GM23338 (cell line): Measurements from ENCODE around the gene DCST2. TPM values are rescaled to one million over a fixed set of nuclear protein-coding genes. Genes with fewer than 3 reads are reported as not detected.

Source experiments
- ATAC-seq: fragments of 200-7000 bp; cut with Tn5 transposase; 3 replicates; pipeline ENCODE4 v1.9.1; 2020
- DNase-seq: peaks from one replicate; pipeline ENCODE4 v3.0.0-alpha.2; 2015; ENCODE audit warnings: low spot score
- H2AFZ ChIP-seq: fragments of 200-600 bp; sonication (generic); 2 replicates; pipeline ENCODE4 v1.8.0; 2016; ENCODE audit warnings: antibody characterized with exemption, mild to moderate bottlenecking, moderate library complexity
- H3F3A ChIP-seq: fragments of 200-600 bp; sonication (generic); replicated peaks from 2 replicates; pipeline ENCODE4 v1.8.0; 2017; ENCODE audit warnings: antibody characterized with exemption, mixed run types, low read depth
- H3K27ac ChIP-seq: fragments of 200-600 bp; sonication (generic); 2 replicates; pipeline ENCODE4 v1.6.1; 2016; ENCODE audit warnings: low read depth
- H3K27me3 ChIP-seq: fragments of 200-600 bp; sonication (generic); 2 replicates; pipeline ENCODE4 v1.8.0; 2016; ENCODE audit warnings: mild to moderate bottlenecking, mixed run types, moderate library complexity; ENCODE audit not compliant: insufficient read depth
- H3K36me3 ChIP-seq: fragments of 200-600 bp; sonication (generic); 2 replicates; pipeline ENCODE4 v1.8.0; 2016; ENCODE audit warnings: mild to moderate bottlenecking; ENCODE audit not compliant: insufficient read depth
- H3K4me1 ChIP-seq: fragments of 200-600 bp; sonication (generic); 2 replicates; pipeline ENCODE4 v1.8.0; 2016; ENCODE audit warnings: mild to moderate bottlenecking, moderate library complexity; ENCODE audit not compliant: insufficient read depth
- H3K4me2 ChIP-seq: fragments of 200-600 bp; sonication (generic); 2 replicates; pipeline ENCODE4 v1.7.1; 2017; ENCODE audit warnings: mixed run types
- H3K4me3 ChIP-seq: fragments of 200-600 bp; sonication (generic); 2 replicates; pipeline ENCODE4 v1.6.1; 2016; ENCODE audit warnings: mixed run types
- H3K79me2 ChIP-seq: fragments of 200-600 bp; sonication (generic); replicated peaks from 2 replicates; pipeline ENCODE4 v1.8.0; 2017; ENCODE audit warnings: mild to moderate bottlenecking; ENCODE audit not compliant: insufficient read depth
- H3K9me2 ChIP-seq: fragments of 200-600 bp; sonication (generic); 2 replicates; pipeline ENCODE4 v1.8.0; 2017; ENCODE audit not compliant: insufficient read depth
- H4K20me1 ChIP-seq: fragments of 200-600 bp; sonication (generic); replicated peaks from 2 replicates; pipeline ENCODE4 v1.8.0; 2017; ENCODE audit warnings: mild to moderate bottlenecking; ENCODE audit not compliant: insufficient read depth
- H3K27ac Mint-ChIP-seq: 2 replicates; pipeline ENCODE4 v1.8.0; 2020; ENCODE audit warnings: inconsistent platforms, mild to moderate bottlenecking, moderate library complexity, mixed read lengths
- H3K27me3 Mint-ChIP-seq: 3 replicates; pipeline ENCODE4 v1.8.0; 2022; ENCODE audit warnings: low read depth, mild to moderate bottlenecking, moderate library complexity, mixed read lengths, inconsistent platforms; ENCODE audit not compliant: insufficient read depth, poor library complexity
- H3K36me3 Mint-ChIP-seq: 3 replicates; pipeline ENCODE4 v1.8.0; 2021; ENCODE audit warnings: low read depth, mild to moderate bottlenecking, inconsistent platforms, moderate library complexity, mixed read lengths
- H3K4me1 Mint-ChIP-seq: 3 replicates; pipeline ENCODE4 v1.8.0; 2020; ENCODE audit warnings: mild to moderate bottlenecking, inconsistent platforms, mixed read lengths
- H3K4me3 Mint-ChIP-seq: 3 replicates; pipeline ENCODE4 v1.8.0; 2021; ENCODE audit warnings: moderate library complexity, mild to moderate bottlenecking, inconsistent platforms, mixed read lengths
- H3K9me3 Mint-ChIP-seq: 3 replicates; pipeline ENCODE4 v1.8.0; 2020; ENCODE audit warnings: moderate library complexity, mild to moderate bottlenecking, inconsistent platforms, mixed read lengths
- CREB1 ChIP-seq: fragments of 250-450 bp; sonication (Bioruptor Pico); IDR thresholded peaks from 2 replicates; pipeline ENCODE4 v1.5.0; 2020; ENCODE audit warnings: low read depth, mild to moderate bottlenecking, moderate library complexity
- JUNB ChIP-seq: IDR thresholded peaks from one replicate; pipeline ENCODE4 v1.6.1; 2016; ENCODE audit warnings: antibody characterized with exemption; ENCODE audit not compliant: unreplicated experiment
- POLR2AphosphoS5 ChIP-seq: IDR thresholded peaks from 2 replicates; pipeline ENCODE4 v1.6.1; 2016; ENCODE audit warnings: antibody characterized with exemption, low read depth
- REST ChIP-seq: IDR thresholded peaks from one replicate; pipeline ENCODE4 v1.6.1; 2018; ENCODE audit warnings: antibody characterized with exemption; ENCODE audit not compliant: unreplicated experiment
- STAT1 ChIP-seq: IDR thresholded peaks from one replicate; pipeline ENCODE4 v1.6.1; 2016; ENCODE audit warnings: antibody characterized with exemption; ENCODE audit not compliant: unreplicated experiment
- ZNF114 ChIP-seq: fragments of 250-450 bp; sonication (Bioruptor Pico); IDR thresholded peaks from 2 replicates; pipeline ENCODE4 v1.5.0; 2020; ENCODE audit warnings: mild to moderate bottlenecking, moderate library complexity
- ZNF331 ChIP-seq: fragments of 250-450 bp; sonication (Bioruptor Pico); IDR thresholded peaks from 2 replicates; pipeline ENCODE4 v1.5.0; 2020; ENCODE audit warnings: low read depth, mild to moderate bottlenecking, moderate library complexity
- polyA plus RNA-seq: library from polyadenylated mRNA; unstranded; fragments of >200 nt; fragmentation: Nextera tagmentation; extraction: Ambion mirVana; gene quantifications from 2 replicates; pipeline ENCODE4 v1.2.1, GENCODE V29; 2016
- total RNA-seq: library from RNA; depleted of rRNA; stranded (reverse); fragments of >200 nt; shearing (Covaris generic); gene quantifications from 2 replicates; pipeline ENCODE4 v1.2.3, GENCODE V29; 2014

Gene DCST2
- total and polyA plus RNA-seq, 2 experiments from 2014 or later, result 0.78 TPM; not detected in 1

GRCh38 chr1:155019377-155020245, 14.0 kb downstream of the DCST2 start:
- H3K4me3 Mint-ChIP-seq, result peak overlapping the region; percentile 33; the same call in 1 of the 3 replicates

GRCh38 chr1:155018617-155019348, 14.8 kb downstream of the DCST2 start:
- H3K4me1 ChIP-seq, result peaks cover 19% of the 10 kb centered on the region
- H4K20me1 ChIP-seq, result 0 out of 2 replicates have a peak, but pooled peaks cover 3% of the 10 kb centered on the region
- peaks cover 41% of the 10 kb centered on the region for H3K4me1 Mint-ChIP-seq
- no peak for DNase-seq
- H3K36me3 Mint-ChIP-seq, result peaks cover 24% of the 10 kb centered on the region
- no peak overlapping the region for H3K4me2 ChIP-seq
- H3K4me3 Mint-ChIP-seq, result no peak overlapping the region
- no peaks in the 10 kb centered on the region for H3K79me2 ChIP-seq
- no peak for ATAC-seq
- H3K9me2 ChIP-seq, result no peaks in the 10 kb centered on the region
- no peak overlapping the region for H2AFZ ChIP-seq
- H3K27me3 Mint-ChIP-seq, result peaks cover 24% of the 10 kb centered on the region
- no peak overlapping the region for H3K4me3 ChIP-seq
- no peak overlapping the region for H3K27ac Mint-ChIP-seq
- no peaks in the 10 kb centered on the region for H3K36me3 ChIP-seq
- no peak overlapping the region for H3K27ac ChIP-seq
- no peaks in the 10 kb centered on the region for H3F3A ChIP-seq
- no peaks in the 10 kb centered on the region for H3K27me3 ChIP-seq
- no peaks in the 10 kb centered on the region for H3K9me3 Mint-ChIP-seq
- TF ChIP-seq POLR2AphosphoS5 (no peak), STAT1 (no peak), JUNB (no peak), REST (no peak), CREB1 (no peak)

More at GRCh38 chr1:155019377-155020245, 14.0 kb downstream of the DCST2 start:
- no peaks in the 10 kb centered on the region for H3K27me3 ChIP-seq
- H3K4me3 ChIP-seq, result no peak overlapping the region
- no peak for TF ChIP-seq ZNF331 (CRISPR knock-in tag)
- TF ChIP-seq REST, result no peak
- TF ChIP-seq ZNF114, result no peak
- TF ChIP-seq STAT1, result no peak
- no peaks in the 10 kb centered on the region for H3K9me2 ChIP-seq
- H2AFZ ChIP-seq, result no peak overlapping the region
- 0 out of 2 replicates have a peak, but pooled peaks cover 3% of the 10 kb centered on the region for H4K20me1 ChIP-seq
- Mint-ChIP-seq H3K27ac (0 out of 2 replicates have a peak overlapping the region, but pooled peaks have one; percentile 30), H3K27me3 (peaks cover 22% of the 10 kb centered on the region), H3K4me1 (peaks cover 40% of the 10 kb centered on the region), H3K9me3 (no peaks in the 10 kb centered on the region), H3K36me3 (peaks cover 17% of the 10 kb centered on the region)
- DNase-seq (no peak), ATAC-seq (no peak)
- H3K27ac ChIP-seq, result no peak overlapping the region
- H3K79me2 ChIP-seq, result no peaks in the 10 kb centered on the region
- H3K4me1 ChIP-seq, result peaks cover 19% of the 10 kb centered on the region
- no peak overlapping the region for H3K4me2 ChIP-seq
- H3F3A ChIP-seq, result no peaks in the 10 kb centered on the region
- no peaks in the 10 kb centered on the region for H3K36me3 ChIP-seq
